Measurements from ENCODE around the gene MEX3C.

GRCh38 chr18:51164761-51165281, 32.7 kb downstream of the MEX3C start:
- TF ChIP-seq GLIS3 (CRISPR knock-in tag; IDR thresholded peaks at IDR 0.05) (no peak), ZNF8 (CRISPR knock-in tag; IDR thresholded peaks at IDR 0.05) (no peak), ZFP30 (CRISPR knock-in tag; IDR thresholded peaks at IDR 0.05) (no peak), CSRNP3 (CRISPR knock-in tag; IDR thresholded peaks at IDR 0.05) (no peak), POU6F1 (CRISPR knock-in tag; IDR thresholded peaks at IDR 0.05; ENCODE audit: borderline replicate concordance, low read depth) (no peak), ZFP3 (CRISPR knock-in tag; IDR thresholded peaks at IDR 0.05) (no peak), RARB (CRISPR knock-in tag; IDR thresholded peaks at IDR 0.05) (no peak), BACH2 (CRISPR knock-in tag; IDR thresholded peaks at IDR 0.05; ENCODE audit: borderline replicate concordance) (no peak), TOX (CRISPR knock-in tag; IDR thresholded peaks at IDR 0.05; ENCODE audit: borderline replicate concordance) (no peak), ZC3H10 (CRISPR knock-in tag; IDR thresholded peaks at IDR 0.05) (no peak), ESRRG (CRISPR knock-in tag; IDR thresholded peaks at IDR 0.05) (no peak)
- TF ChIP-seq, protein P1, sequence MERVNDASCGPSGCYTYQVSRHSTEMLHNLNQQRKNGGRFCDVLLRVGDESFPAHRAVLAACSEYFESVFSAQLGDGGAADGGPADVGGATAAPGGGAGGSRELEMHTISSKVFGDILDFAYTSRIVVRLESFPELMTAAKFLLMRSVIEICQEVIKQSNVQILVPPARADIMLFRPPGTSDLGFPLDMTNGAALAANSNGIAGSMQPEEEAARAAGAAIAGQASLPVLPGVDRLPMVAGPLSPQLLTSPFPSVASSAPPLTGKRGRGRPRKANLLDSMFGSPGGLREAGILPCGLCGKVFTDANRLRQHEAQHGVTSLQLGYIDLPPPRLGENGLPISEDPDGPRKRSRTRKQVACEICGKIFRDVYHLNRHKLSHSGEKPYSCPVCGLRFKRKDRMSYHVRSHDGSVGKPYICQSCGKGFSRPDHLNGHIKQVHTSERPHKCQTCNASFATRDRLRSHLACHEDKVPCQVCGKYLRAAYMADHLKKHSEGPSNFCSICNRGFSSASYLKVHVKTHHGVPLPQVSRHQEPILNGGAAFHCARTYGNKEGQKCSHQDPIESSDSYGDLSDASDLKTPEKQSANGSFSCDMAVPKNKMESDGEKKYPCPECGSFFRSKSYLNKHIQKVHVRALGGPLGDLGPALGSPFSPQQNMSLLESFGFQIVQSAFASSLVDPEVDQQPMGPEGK (CRISPR knock-in tag; IDR thresholded peaks at IDR 0.05; ENCODE audit: borderline replicate concordance), result no peak

Measured in SK-N-SH treated with all-trans-retinoic acid at 6 μM for 48 hours (cell line).